Suppressor macrophage treated with lipopolysaccharide for 4 hours (primary cell): ENCODE data around the gene MIA.
A peak's percentile ranks its signal among the peaks of the same experiment; 100 is the strongest.
"Not testable (repeated sequence)": the region's sequence is repeated elsewhere in the genome, so short reads cannot be mapped to it uniquely, and the experiment has no call there.

Experiments used
- DNase-seq: peaks from one replicate; pipeline ENCODE4 v3.0.0-alpha.2; 2020

MIA gene

DNA sequence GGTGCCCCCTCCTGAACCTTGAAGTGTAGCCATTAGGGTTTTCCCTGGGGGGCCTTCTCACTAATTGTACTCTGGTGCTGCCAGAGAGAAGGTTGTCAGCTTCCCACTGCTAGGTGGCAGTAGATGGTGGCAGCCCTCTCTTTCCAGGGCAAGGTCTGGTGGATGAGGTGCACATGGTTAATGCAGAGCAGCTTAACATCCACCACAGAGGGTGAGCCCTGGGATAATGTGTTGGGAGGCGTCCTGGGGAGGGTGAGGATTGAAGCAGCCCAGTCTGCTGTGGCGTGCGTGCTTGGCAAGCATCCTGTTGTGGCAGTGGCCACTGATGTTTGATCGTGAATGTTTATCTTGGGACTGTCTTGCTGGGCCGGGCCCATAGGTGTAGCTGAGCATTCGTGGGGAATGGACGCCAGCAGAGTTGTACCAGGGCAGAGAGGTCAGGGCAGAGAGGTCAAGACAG lies 29.5 kb downstream of the MIA start:
- DNase-seq: no peak

GRCh38 chr19:40805258-40805868 lies 30.0 kb downstream of the MIA start:
- DNase-seq: no peak

GRCh38 chr19:40806423-40807146 lies 31.3 kb downstream of the MIA start:
- DNase-seq: peak; percentile 95

DNA sequence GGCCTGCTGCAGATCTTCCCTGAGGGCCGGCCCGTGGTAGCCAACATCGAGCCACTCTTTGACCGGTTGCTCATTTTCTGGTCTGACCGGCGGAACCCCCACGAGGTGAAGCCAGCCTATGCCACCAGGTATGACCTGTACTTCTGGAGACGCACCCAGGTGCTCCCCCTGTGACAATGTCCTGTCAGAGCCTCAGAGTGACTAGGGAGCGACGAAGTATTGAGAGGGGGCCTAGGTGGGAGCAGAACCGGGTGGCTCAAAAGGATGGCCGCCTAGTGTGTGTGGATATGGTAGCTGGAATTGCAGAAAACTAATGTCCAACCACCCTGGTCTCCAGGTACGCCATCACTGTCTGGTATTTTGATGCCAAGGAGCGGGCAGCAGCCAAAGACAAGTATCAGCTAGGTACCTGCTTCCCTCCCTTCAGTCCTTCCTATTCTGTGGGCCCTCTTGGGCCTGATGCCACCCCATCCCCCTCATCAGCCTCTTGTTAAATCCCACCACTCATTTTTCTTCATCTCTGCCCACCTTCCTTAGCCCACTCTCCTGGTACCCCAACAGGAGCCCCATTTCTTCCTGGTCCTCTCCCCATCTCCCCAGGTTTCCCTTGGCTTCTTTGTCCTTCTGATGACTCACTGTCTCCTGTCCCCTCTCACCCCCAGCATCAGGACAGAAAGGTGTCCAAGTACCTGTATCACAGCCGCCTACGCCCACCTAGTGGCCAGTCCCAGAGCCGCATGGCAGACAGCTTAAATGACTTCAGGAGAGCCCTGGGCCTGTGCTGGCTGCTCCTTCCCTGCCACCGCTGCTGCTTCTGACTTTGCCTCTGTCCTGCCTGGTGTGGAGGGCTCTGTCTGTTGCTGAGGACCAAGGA lies 32.1 kb downstream of the MIA start:
- no peak for DNase-seq

DNA sequence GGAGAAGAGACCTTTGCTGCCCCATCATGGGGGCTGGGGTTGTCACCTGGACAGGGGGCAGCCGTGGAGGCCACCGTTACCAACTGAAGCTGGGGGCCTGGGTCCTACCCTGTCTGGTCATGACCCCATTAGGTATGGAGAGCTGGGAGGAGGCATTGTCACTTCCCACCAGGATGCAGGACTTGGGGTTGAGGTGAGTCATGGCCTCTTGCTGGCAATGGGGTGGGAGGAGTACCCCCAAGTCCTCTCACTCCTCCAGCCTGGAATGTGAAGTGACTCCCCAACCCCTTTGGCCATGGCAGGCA lies 32.7 kb downstream of the MIA start:
- no peak for DNase-seq

- DNase-seq: no peak
These were observed 33.2 kb downstream of the MIA start for GRCh38 chr19:40808497-40808896.

DNA sequence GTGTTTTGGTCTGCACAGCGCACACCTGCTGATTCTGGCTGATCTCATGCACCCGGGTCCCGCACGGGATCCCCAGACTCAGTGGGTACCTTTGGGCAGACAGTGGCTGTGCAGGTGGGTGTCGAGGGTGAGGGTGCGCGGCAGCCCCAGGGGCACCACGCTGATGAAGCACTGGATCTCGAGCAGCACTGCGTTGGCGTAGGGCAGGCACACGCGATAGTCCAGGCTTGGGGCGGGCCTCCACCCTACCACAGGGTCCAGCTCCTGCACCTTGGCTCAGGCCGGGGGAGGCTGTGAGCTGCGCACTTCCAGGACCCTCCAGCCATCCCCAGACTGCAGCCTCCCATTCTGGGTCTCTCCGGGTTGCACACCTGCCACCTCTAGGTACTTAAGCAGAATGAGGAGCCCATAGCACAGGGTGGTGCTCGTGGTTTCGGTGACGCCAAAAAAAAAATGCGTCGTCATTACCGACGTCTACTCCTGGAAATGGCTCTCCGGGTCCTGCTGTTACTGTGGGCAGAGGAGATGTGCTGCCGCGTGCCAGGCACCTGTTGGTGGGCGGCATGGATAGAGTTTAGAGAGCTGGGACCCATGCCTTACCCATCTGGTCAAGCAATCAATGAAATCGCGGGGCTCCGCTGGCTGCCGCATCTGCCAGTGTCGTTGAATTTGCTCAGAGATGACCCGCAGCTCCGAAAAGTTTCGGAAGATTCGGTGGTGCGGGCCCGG lies 34.2 kb downstream of the MIA start:
- DNase-seq: no peak

GRCh38 chr19:40810160-40810559 lies 34.8 kb downstream of the MIA start:
- DNase-seq: no peak

- DNase-seq: peak; percentile 65
These were observed 35.5 kb downstream of the MIA start for GRCh38 chr19:40810649-40811408.

GRCh38 chr19:40811478-40812341 lies 36.4 kb downstream of the MIA start:
- no peak for DNase-seq

DNA sequence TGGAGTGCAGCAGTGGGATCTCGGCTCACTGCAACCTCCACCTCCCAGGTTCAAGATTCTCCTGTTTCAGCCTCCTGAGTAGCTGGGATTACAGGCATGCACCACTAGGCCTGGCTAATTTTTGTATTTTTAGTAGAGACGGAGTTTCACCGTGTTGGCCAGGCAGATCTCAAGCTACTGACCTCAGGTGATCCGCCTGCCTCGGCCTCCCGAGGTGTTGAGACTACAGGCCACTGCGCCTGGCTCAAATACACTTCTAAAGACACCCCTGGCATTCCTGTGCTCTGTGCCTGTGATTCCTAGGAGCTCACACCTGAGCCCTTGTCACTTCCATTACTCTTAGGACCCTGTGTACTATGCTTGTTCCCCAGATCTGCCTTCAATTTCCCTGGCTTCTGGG lies 37.2 kb downstream of the MIA start:
- not testable (repeated sequence) for DNase-seq

DNA sequence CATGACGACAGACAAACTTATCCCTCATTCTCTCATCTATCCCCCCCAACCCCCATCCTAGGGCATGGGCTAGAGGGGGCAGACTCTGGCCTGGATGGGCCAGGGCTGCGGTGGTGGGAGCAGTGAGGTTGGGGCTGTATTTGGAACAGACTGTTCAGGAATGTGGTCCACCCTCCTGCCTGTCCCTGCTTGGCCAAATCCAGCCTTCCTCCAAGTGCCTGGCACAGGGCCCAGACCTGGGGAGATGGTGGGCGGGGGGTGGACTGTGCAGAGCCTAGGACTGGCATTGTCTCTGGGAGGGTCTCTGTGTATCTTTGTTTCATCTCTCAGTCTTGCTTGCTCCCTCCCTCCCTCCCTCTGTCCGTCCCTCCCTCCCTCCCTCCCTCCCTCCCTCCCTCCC lies 37.9 kb downstream of the MIA start:
- DNase-seq: no peak

- no peak for DNase-seq
These were observed 39.9 kb downstream of the MIA start for GRCh38 chr19:40815223-40815622.

DNA sequence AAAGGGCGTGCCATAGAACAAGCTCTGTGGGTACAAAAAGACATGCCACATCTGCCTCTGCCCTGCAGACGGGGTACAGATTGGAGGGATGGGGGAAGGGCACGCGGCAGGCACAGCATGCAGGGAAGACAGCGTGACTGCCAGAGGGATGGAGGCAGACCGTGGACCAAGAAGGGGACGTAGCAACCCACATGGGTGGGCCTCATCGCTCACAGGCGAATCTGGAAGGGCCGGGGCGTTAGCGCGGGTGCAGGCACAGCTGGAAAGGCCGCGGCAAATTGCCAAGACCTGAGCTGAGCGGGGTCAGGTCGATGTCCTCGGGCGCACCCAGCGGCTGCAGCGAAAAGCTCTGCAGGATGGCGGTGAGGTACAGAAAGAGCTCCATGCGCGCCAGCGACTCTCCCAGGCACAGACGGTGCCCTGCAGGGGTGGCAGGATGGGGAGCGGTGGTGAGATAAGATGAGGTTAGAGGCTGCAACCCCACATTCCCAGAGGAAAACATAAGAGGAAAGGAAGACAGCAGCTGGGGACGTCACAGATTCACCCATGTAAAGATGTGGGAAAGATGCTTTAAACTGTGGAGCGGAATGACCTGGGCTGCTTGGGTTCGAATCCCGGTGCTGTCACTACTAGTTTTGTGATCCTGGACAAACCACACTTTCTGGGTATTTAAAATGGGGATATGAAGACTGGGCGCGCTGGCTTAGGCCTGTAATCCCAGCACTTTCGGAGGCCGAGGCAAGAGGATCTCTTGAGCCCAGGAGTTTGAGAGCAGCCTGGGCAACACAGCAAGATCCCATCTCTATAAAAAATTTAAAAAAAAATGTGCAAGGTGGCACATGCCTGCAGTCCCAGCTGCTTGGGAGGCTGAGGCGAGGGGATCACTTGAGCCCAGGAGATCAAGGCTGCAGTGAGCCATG lies 43.4 kb downstream of the MIA start:
- DNase-seq: peak; percentile 70

- DNase-seq: peak; percentile 56
These were observed 44.3 kb downstream of the MIA start for GRCh38 chr19:40819479-40820234.

- DNase-seq: no peak
These were observed 46.8 kb downstream of the MIA start for GRCh38 chr19:40822161-40822560.

DNA sequence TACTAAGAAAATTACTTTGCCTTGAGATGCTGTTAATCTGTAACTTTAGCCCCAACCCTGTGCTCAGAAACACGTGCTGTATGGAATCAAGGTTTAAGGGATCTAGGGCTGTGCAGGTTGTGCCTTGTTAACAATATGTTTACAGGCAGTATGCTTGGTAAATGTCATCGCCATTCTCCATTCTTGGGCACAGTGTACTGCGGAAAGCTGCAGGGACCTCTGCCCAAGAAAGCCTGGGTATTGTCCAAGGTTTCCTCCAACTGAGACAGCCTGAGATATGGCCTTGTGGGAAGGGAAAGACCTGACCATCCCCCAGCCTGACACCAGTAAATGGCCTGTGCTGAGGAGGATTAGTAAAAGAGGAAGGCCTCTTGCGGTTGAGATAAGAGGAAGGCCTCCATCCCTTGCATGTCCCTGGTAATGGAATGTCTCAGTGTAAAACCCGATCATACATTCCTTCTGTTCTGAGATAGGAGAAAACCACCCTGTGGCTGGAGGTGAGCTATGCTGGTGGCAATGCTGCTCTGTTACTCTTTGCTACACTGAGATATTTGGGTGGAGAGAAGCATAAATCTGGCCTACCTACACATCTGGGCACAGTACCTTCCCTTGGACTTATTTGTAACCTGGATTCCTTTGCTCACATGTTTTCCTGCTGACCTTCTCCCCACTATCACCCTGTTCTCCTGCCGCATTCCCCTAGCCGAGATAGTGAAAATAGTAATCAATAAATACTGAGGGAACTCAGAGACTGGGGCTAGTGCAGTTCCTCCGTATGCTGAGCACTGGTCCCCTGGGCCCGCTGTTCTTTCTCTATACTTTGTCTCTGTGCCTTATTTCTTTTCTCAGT lies 47.6 kb downstream of the MIA start:
- DNase-seq: peak; percentile 74

- not testable (repeated sequence) for DNase-seq
These were observed 49.6 kb downstream of the MIA start for GRCh38 chr19:40824916-40825315.
